ENCODE measurements around the gene EBI3. TPM values are rescaled to one million over a fixed set of nuclear protein-coding genes. Genes with fewer than 3 reads are reported as not detected.

EBI3 gene
- total RNA-seq: 10 to 100 TPM; 14.5 to 16.8 TPM

- H3K27me3 Mint-ChIP-seq: peaks cover 6% of the 10 kb centered on the region
- intact Hi-C loops (cut with DNase I, micrococcal nuclease): loop anchor here (1.0 to 2.0 kb wide), 3 partner anchors 17 to 73 kb away; partner anchors contain the start of genes YJU2 (in 2 of the 2) and TMIGD2 (in 1 of the 2)
- no peaks in the 10 kb centered on the region for H3K36me3 Mint-ChIP-seq (ENCODE audit: low read depth)
- DNase-seq (peak; percentile 88), ATAC-seq (peak; percentile 86)
- peaks cover 9% of the 10 kb centered on the region for H3K4me1 Mint-ChIP-seq
- ChIA-PET POLR2A (interaction anchor here (0.5 to 0.6 kb wide), 2 partner anchors 18 to 242 kb away, joined by 5 to 6 read pairs; partner anchors contain the start of gene YJU2), CTCF (interaction anchor here (0.6 to 1.2 kb wide), 6 partner anchors 11 to 242 kb away, joined by 3 to 5 read pairs (median 4); partner anchors contain the start of gene YJU2)
- H3K4me3 Mint-ChIP-seq: no peak within 1 kb of the TSS
- H3K9me3 Mint-ChIP-seq (ENCODE audit: low read depth): no peaks in the 10 kb centered on the region
- H3K27ac Mint-ChIP-seq: peak within 1 kb of the TSS; percentile 86
These were observed at the start of gene EBI3 for GRCh38 chr19:4229179-4229931. Gene EBI3, plus strand, starts transcription at chr19:4229523. Its CDS starts 28 bp downstream, at chr19:4229551.

GRCh38 chr19:4181053-4181508 is 48.2 kb upstream of the EBI3 start:
- ATAC-seq (no peak), DNase-seq (no peak)
- Mint-ChIP-seq H3K4me3 (peak overlapping the region; percentile 92), H3K4me1 (peaks cover 30% of the 10 kb centered on the region), H3K27ac (no peak overlapping the region), H3K36me3 (ENCODE audit: low read depth) (peaks cover 17% of the 10 kb centered on the region), H3K27me3 (no peaks in the 10 kb centered on the region), H3K9me3 (ENCODE audit: low read depth) (no peaks in the 10 kb centered on the region)
- intact Hi-C loops (cut with DNase I, micrococcal nuclease): loop anchor here (2.0 to 5.0 kb wide), 4 partner anchors 146 to 679 kb away; partner anchors contain the start of genes CHAF1A (in 1 of the 2), DOHH (in 1 of the 2) and SH3GL1 (in 1 of the 2)
- POLR2A ChIA-PET: no interaction called here
- CTCF ChIA-PET: interaction anchor here (0.8 kb wide), 2 partner anchors 15 to 20 kb away, joined by 4 to 5 read pairs; no protein-coding TSS in a partner anchor

GRCh38 chr19:4182084-4182810 is 47.1 kb upstream of the EBI3 start, which contains the start of the genes ANKRD24 and SIRT6:
Gene ANKRD24, plus strand, starts transcription at chr19:4182689. Its CDS starts 3,737 bp downstream, at chr19:4186426.
Gene SIRT6, minus strand, starts transcription at chr19:4182563. Its CDS starts 24 bp downstream, at chr19:4182539.
- Mint-ChIP-seq H3K36me3 (ENCODE audit: low read depth) (peaks cover 17% of the 10 kb centered on the region), H3K27me3 (no peaks in the 10 kb centered on the region), H3K9me3 (ENCODE audit: low read depth) (no peaks in the 10 kb centered on the region), H3K27ac (peak within 1 kb of the TSS; percentile 93), H3K4me3 (peak within 1 kb of the TSS; percentile 92), H3K4me1 (peaks cover 30% of the 10 kb centered on the region)
- intact Hi-C loops (cut with DNase I, micrococcal nuclease): loop anchor here in 1 of 2 experiments (1.0 to 5.0 kb wide), 15 partner anchors 58 to 905 kb away; partner anchors contain the start of genes APBA3, CHAF1A, DAPK3 and DOHH
- peak; percentile 98 for DNase-seq
- ChIA-PET POLR2A (no interaction called here), CTCF (no interaction called here)
- ATAC-seq: peak; percentile 84

GRCh38 chr19:4183967-4184717 is 45.2 kb upstream of the EBI3 start:
- no peaks in the 10 kb centered on the region for H3K27me3 Mint-ChIP-seq
- intact Hi-C loops (cut with DNase I, micrococcal nuclease): loop anchor here in 1 of 2 experiments (2.0 to 5.0 kb wide), 4 partner anchors 143 to 907 kb away; partner anchors contain the start of genes CHAF1A, DOHH and SH3GL1
- ChIA-PET CTCF (no interaction called here), POLR2A (interaction anchor here (0.6 kb wide), 1 partner anchor 496 kb away, joined by 4 read pairs; no protein-coding TSS in a partner anchor)
- H3K4me1 Mint-ChIP-seq: peaks cover 30% of the 10 kb centered on the region
- ATAC-seq (no peak), DNase-seq (no peak)
- no peaks in the 10 kb centered on the region for H3K9me3 Mint-ChIP-seq (ENCODE audit: low read depth)
- H3K36me3 Mint-ChIP-seq (ENCODE audit: low read depth): peaks cover 14% of the 10 kb centered on the region
- H3K4me3 Mint-ChIP-seq: peak overlapping the region; percentile 92
- no peak overlapping the region for H3K27ac Mint-ChIP-seq

GRCh38 chr19:4184718-4185352 is 44.5 kb upstream of the EBI3 start:
- Mint-ChIP-seq H3K4me3 (peak overlapping the region; percentile 46), H3K36me3 (ENCODE audit: low read depth) (peaks cover 7% of the 10 kb centered on the region), H3K4me1 (peaks cover 24% of the 10 kb centered on the region), H3K9me3 (ENCODE audit: low read depth) (no peaks in the 10 kb centered on the region), H3K27me3 (no peaks in the 10 kb centered on the region), H3K27ac (no peak overlapping the region)
- no peak for DNase-seq
- intact Hi-C loops (cut with DNase I, micrococcal nuclease): loop anchor here in 1 of 2 experiments (5.0 kb wide), 3 partner anchors 142 to 683 kb away; partner anchors contain the start of genes CHAF1A, DOHH and SH3GL1
- no peak for ATAC-seq
- CTCF ChIA-PET: no interaction called here
- POLR2A ChIA-PET: no interaction called here

- Mint-ChIP-seq H3K4me3 (no peak overlapping the region), H3K9me3 (ENCODE audit: low read depth) (no peaks in the 10 kb centered on the region), H3K36me3 (ENCODE audit: low read depth) (peaks cover 3% of the 10 kb centered on the region), H3K27me3 (no peaks in the 10 kb centered on the region), H3K27ac (peak overlapping the region; percentile 10), H3K4me1 (peaks cover 19% of the 10 kb centered on the region)
- intact Hi-C loops (cut with DNase I, micrococcal nuclease): loop anchor here in 1 of 2 experiments (1.0 kb wide), 1 partner anchor 199 kb away; no protein-coding TSS in a partner anchor
- DNase-seq (no peak), ATAC-seq (no peak)
- POLR2A ChIA-PET: no interaction called here
- CTCF ChIA-PET: no interaction called here
These were observed 43.8 kb upstream of the EBI3 start for GRCh38 chr19:4185413-4186086.

- intact Hi-C loops (cut with DNase I, micrococcal nuclease): loop anchor here in 1 of 2 experiments (1.0 kb wide), 1 partner anchor 200 kb away; no protein-coding TSS in a partner anchor
- Mint-ChIP-seq H3K27ac (no peak overlapping the region), H3K4me1 (peaks cover 11% of the 10 kb centered on the region), H3K4me3 (no peak overlapping the region), H3K36me3 (ENCODE audit: low read depth) (no peaks in the 10 kb centered on the region), H3K9me3 (ENCODE audit: low read depth) (no peaks in the 10 kb centered on the region), H3K27me3 (no peaks in the 10 kb centered on the region)
- CTCF ChIA-PET: interaction anchor here (0.6 to 1.0 kb wide), 3 partner anchors 9 to 179 kb away, joined by 3 to 4 read pairs (median 3); partner anchors contain the start of gene PIAS4
- ATAC-seq: peak; percentile 74
- DNase-seq: peak; percentile 92
- POLR2A ChIA-PET: interaction anchor here (0.5 kb wide), 1 partner anchor 181 kb away, joined by 3 read pairs; no protein-coding TSS in a partner anchor
These were observed 43.0 kb upstream of the EBI3 start for GRCh38 chr19:4186087-4186993.

GRCh38 chr19:4187313-4188122 is 41.8 kb upstream of the EBI3 start:
- DNase-seq (no peak), ATAC-seq (no peak)
- H3K36me3 Mint-ChIP-seq (ENCODE audit: low read depth): no peaks in the 10 kb centered on the region
- H3K4me1 Mint-ChIP-seq: peaks cover 6% of the 10 kb centered on the region
- ChIA-PET CTCF (interaction anchor here (0.7 to 1.5 kb wide), 2 partner anchors 13 to 936 kb away, joined by 3 to 7 read pairs; no protein-coding TSS in a partner anchor), POLR2A (no interaction called here)
- no peak overlapping the region for H3K4me3 Mint-ChIP-seq
- intact Hi-C loops (cut with DNase I, micrococcal nuclease): no loop called here
- H3K9me3 Mint-ChIP-seq (ENCODE audit: low read depth): no peaks in the 10 kb centered on the region
- no peaks in the 10 kb centered on the region for H3K27me3 Mint-ChIP-seq
- no peak overlapping the region for H3K27ac Mint-ChIP-seq
